GM19099 (cell line): ENCODE data around the gene ZFYVE28.

Experiments
- POLR2A ChIP-seq: IDR thresholded peaks from 3 replicates; pipeline ENCODE4 v1.6.1; 2011; ENCODE audit warnings: low read depth; ENCODE audit not compliant: insufficient read length; ENCODE audit errors: extremely low read depth

The ZFYVE28 gene

GRCh38 chr4:2417765-2418649, at the start of gene ZFYVE28:
ZFYVE28 (minus strand) TSS chr4:2418645; CDS start chr4:2418323, 322 bp downstream.
- TF ChIP-seq POLR2A, result no peak

DNA sequence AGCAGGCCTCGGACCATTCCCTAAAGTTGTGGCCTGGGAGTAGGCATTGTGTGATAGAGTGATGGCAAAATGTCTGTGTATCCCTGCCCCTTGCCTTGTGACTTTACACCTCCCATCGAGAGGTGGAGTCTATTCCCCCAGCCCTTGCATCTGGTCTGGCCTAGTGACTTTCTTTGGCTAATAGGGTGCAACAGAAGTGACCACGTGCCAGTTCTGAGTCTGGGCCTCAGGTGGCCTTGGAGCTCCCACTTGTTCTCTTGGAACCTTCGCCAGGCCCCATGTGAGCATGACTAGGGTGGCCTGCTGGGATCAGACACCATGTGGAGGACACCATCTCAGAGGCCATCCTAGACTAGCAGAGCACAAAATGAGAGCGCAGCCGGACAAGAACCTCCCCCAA, 46.6 kb upstream of the ZFYVE28 start:
- TF ChIP-seq POLR2A, result no peak

DNA sequence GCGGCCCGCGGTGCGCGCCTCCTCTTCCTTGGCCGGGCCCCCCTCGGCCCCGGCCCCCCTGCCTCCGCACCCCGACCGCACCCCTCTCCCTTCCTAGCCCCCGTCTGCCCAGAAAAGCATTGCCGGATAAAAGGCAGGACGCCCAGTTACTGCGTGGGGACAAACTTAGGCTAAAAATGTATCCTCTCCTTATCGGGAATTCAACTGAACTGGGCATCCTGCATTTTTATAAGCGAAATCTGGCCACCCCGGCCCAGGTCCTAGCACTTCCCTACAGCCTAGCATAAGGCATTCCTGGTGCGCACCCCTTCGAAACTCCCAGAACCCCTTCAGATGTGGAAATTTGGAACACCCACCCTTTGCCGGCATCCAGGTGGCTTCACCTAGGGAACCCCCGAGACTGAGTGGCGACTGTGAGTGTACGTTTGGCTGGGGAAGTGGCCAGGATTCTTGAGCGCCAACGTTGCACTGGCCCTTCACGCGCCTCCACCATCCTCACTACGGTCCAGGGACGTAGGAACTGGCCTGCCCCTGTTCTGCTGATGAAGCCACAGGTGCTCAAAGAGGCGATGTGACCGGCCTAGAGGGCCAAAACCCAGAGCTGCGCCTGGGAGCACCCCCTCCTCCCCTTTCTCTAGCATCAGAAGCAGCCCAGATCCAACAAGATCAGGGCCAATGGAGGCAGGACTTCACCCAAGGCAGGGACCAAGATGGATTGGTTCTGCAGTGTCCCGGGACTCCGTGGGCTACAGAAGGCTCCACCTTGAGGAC, 44.7 kb upstream of the ZFYVE28 start:
- TF ChIP-seq POLR2A, result no peak

DNA sequence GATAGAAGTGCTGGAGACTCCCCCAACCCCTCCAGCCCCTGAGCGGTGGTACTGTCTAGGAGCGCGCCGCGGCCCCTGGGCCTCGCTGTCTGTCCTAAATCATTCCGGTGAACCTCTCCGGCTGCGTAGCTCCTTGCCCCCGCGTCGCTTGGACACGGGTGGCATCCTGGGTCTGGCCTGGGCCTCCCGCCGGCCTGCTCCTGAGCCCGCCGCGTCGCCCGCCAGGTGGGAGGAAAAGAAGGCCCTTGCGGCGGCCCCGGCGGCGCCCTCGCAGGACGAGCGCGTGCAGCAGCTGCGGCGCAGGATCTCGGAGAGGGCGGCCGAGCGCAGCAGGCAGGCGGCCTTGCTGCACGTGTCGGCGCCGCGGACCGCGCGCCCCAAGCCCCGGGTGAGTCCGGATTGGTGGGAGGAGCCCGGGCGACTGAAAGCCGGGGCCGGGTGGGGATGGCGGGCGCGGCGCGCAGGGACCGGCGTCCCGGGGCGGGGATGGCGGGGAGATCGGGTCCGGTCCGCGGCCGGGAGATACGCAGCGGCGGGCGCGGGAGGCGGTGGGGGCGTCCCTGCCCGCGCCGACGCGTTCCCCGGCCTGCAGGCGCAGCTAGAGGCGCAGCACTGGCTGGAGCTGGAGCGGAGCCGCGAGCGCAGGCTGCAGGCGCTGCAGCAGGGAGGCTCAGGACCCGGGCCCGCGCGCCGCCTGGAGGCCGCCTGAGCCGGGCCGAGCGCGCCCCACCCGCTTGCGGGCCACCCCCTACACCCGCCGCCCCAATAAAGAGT, 44.0 kb upstream of the ZFYVE28 start:
- TF ChIP-seq POLR2A, result no peak

DNA sequence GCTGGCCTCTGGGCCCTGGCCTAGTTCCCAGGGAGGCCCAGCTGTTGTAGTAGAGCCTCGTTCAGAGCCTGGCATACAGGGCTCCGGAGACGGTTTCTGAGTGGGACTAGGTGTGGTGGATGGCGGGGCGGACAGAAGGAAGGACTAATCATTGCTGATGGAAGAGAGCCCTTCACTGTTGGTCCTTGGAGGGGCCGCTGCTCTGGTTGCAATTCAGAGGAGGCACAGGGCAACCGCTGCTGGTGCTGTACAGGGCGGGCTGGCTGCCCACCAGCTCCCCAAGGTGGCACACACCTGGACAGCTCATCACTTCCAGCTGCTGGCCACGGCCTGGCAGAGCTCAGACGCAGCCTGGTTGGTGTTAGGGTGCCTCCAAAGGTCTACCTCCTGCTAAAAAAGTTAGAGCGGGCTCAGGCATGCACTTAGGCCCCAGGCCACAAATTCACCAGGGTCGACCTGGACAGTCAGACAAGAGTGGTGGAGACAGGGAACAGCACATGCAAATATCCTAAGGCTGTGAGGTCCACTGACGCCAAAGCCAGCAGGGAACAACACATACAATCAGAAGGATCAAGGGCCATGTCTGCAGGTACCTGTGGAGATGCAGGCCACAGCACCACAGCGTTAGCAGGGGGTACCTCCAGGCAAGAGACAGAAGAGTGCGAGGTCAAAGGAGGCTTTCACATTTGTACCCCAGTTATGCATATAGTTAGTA, 43.0 kb upstream of the ZFYVE28 start:
- no peak for TF ChIP-seq POLR2A

GRCh38 chr4:2459589-2460349, 41.3 kb upstream of the ZFYVE28 start:
- TF ChIP-seq POLR2A, result no peak

DNA sequence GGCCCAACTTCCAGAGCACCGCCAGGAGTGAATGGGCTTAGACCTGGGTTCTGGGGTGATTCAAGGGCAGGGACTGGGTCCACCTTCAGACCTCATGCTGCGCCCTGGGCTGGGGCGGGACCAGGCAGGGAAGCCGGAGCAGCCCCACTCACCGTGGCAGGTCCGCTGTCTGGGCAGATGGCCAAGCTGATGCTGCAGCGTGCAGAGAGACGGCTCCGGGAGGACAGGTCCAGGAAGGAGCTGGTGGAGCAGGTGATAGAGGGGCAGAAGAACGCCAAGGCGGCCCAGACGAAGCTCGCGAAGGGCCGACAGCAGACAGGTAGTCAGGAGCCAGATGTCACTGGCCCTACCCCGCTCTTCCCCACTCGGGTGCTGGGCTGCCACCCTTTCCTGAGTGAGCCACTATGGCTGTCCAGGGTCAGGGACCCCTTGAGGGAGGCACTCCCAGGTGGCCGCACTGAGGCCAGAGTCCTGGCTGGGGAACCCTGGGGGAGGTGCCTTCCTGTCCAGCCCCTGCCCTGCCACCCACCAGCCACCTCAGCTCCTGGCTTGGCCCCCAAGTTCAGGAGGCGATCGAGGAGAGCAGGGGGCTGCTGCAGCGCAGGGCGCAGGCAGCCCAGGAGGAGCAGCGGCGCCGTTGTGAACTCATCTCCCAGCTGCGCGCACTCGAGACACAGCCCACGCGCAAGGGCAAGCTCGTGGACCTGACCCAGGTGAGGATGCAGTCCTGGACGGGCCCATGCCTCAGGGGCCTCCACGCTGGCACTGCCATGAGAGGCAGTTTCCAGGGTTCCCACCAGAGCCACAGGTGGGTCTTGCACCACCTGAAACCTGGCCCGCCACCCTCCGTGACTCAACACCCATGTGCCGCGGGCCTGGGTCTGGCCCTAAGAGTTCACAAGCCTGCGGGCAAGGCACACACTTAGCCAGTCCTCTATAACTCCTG, 40.4 kb upstream of the ZFYVE28 start:
- TF ChIP-seq POLR2A, result no peak

DNA sequence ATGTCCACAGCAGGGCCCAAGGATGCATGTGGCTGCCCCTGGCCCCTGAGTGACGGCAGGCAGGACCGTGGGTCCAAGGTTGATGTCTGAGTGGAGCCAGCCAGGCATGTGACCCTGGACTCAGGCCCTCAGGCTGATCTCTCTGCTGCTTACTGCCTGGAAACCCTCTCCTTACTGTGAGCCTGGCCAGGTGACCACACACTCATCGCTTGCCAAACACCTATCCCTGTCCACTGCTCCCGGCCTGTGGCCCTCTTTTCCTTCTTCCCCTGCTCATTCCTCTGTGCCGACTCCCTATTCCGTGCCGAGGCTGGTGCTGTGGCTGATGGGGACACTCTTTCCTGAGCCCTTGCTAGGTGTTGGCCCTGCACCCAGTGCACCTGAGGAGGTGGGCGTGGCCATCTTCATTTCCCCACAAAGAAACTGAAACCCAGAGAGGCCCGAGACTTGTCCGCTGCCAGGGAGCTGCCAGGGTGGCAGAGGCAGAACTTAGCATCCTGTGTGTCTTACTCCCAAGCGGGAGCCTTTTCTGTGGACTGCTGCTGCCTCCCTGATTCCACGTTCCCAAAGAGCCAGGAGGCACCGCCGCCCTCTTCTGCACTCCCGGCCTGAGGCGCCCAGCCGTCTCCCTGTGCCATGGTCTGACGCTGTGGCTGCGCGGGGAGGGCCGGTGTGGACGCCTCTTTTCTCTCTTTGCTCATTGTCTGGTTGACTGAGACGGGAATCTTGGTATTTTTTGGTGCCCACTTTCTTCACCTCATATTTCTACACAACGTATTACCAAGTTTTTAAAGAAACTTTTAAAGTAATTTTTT, 39.2 kb upstream of the ZFYVE28 start:
- no peak for TF ChIP-seq POLR2A

- no peak for TF ChIP-seq POLR2A
Measured at GRCh38 chr4:2451821-2452785, 33.7 kb upstream of the ZFYVE28 start.

DNA sequence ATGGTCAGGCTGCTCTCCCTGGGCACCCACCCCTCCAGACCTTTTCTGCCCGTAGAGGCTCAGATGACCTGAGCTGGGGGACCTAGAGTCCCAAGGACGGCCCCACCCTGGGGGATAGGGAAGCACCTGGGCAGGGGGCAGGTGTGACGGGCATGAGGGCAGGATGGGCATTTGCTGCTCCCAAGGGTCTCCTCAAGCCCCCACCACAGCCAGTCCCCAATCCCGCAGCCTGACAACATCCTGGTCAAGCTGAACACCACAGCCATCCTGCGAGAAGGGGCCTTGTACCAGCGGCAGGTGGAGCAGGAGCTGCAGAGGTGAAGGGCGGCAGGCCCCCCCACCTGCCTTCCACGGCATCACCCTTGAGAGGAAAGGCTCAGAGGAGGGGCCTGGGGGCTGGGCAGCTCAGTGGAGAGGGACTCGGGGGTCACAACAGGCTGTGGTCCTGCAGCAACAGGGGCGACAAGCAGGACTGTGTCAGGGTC, 32.6 kb upstream of the ZFYVE28 start:
- TF ChIP-seq POLR2A, result no peak
